OCI-LY1 (cell line): ENCODE measurements around the gene CD22.

ENCODE experiments used
- EZH2 ChIP-seq: fragments of 200-600 bp; sonication (generic), shearing (Covaris generic); IDR thresholded peaks from 2 replicates; pipeline ENCODE4 v1.8.0; 2017; ENCODE audit warnings: borderline replicate concordance, mixed run types, mild to moderate bottlenecking, antibody characterized with exemption, low read length, moderate library complexity, mixed read lengths
- TF ChIP-seq, protein P1 (sequence below): fragments of 200-600 bp; sonication (generic), shearing (Covaris generic); IDR thresholded peaks from 2 replicates; pipeline ENCODE4 v1.5.1; 2017; ENCODE audit warnings: mild to moderate bottlenecking, antibody characterized with exemption, low read length, moderate library complexity, mixed read lengths

DNA sequence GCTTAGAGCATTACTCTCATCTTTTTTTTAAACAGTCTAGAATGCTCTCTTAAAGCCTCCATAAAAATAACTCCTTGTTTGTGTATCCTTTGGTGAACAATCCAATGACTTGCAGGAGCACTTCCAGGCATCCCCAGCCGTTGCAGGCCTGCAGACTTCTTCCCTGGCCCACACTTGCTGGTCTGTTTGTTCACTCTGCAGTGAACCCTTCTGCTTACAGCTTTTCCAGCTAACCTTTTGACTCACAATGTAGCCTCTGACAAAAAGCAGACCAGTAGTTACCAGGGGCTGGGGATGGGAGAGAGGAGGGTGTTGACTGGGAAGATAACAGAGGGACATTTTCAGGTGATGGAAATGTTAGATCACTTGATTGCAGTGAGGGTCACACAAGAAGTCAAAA, 51.0 kb downstream of the CD22 start:
- TF ChIP-seq, protein P1, sequence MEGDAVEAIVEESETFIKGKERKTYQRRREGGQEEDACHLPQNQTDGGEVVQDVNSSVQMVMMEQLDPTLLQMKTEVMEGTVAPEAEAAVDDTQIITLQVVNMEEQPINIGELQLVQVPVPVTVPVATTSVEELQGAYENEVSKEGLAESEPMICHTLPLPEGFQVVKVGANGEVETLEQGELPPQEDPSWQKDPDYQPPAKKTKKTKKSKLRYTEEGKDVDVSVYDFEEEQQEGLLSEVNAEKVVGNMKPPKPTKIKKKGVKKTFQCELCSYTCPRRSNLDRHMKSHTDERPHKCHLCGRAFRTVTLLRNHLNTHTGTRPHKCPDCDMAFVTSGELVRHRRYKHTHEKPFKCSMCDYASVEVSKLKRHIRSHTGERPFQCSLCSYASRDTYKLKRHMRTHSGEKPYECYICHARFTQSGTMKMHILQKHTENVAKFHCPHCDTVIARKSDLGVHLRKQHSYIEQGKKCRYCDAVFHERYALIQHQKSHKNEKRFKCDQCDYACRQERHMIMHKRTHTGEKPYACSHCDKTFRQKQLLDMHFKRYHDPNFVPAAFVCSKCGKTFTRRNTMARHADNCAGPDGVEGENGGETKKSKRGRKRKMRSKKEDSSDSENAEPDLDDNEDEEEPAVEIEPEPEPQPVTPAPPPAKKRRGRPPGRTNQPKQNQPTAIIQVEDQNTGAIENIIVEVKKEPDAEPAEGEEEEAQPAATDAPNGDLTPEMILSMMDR, result no peak
- TF ChIP-seq EZH2, result no peak
